Measurements from ENCODE around the gene DHTKD1.

- TF ChIP-seq CTCF (IDR thresholded peaks at IDR 0.05; ENCODE audit: low read length), result no peak
- TF ChIP-seq EZH2 (IDR thresholded peaks at IDR 0.05; ENCODE audit: borderline replicate concordance, low read length), result no peak
Observed at GRCh38 chr10:12045596-12045995, 23.2 kb upstream of the DHTKD1 start.

Data from OCI-LY1 (cell line).